NCI-H1048 (cell line): ENCODE data around the gene GUCY1B1.

Experiments used
- DNase-seq: peaks from one replicate; lab custom pipeline; 2025; lab: John Stamatoyannopoulos, UW

GUCY1B1 gene

GRCh38 chr4:155799794-155800123 lies 40.9 kb downstream of the GUCY1B1 start:
- DNase-seq = no peak

- no peak for DNase-seq
Observed at GRCh38 chr4:155800685-155801343, 42.0 kb downstream of the GUCY1B1 start.

- DNase-seq = no peak
Observed at GRCh38 chr4:155802190-155802959, 43.6 kb downstream of the GUCY1B1 start.

- DNase-seq = no peak
Observed at GRCh38 chr4:155805016-155805415, 46.2 kb downstream of the GUCY1B1 start.

GRCh38 chr4:155807021-155807420 lies 48.2 kb downstream of the GUCY1B1 start:
- DNase-seq = no peak

- DNase-seq = peak; percentile 80
Observed at GRCh38 chr4:155809835-155810234, 51.0 kb downstream of the GUCY1B1 start.

GRCh38 chr4:155811083-155811482 lies 52.3 kb downstream of the GUCY1B1 start:
- no peak for DNase-seq

GRCh38 chr4:155818639-155819038 lies 59.8 kb downstream of the GUCY1B1 start:
- no peak for DNase-seq

GRCh38 chr4:155819066-155819465 lies 60.2 kb downstream of the GUCY1B1 start:
- DNase-seq = no peak

- DNase-seq = no peak
Observed at GRCh38 chr4:155820887-155821518, 62.2 kb downstream of the GUCY1B1 start.

- no peak for DNase-seq
Observed at GRCh38 chr4:155822572-155822971, 63.8 kb downstream of the GUCY1B1 start.

GRCh38 chr4:155828628-155829027 lies 69.8 kb downstream of the GUCY1B1 start:
- DNase-seq = no peak

- no peak for DNase-seq
Observed at GRCh38 chr4:155832664-155833063, 73.8 kb downstream of the GUCY1B1 start.

- DNase-seq = no peak
Observed at GRCh38 chr4:155837203-155837796, 78.5 kb downstream of the GUCY1B1 start.

GRCh38 chr4:155842080-155842479 lies 83.3 kb downstream of the GUCY1B1 start:
- no peak for DNase-seq

GRCh38 chr4:155846929-155847328 lies 88.1 kb downstream of the GUCY1B1 start:
- no peak for DNase-seq

- no peak for DNase-seq
Observed at GRCh38 chr4:155849042-155849441, 90.2 kb downstream of the GUCY1B1 start.

- DNase-seq = no peak
Observed at GRCh38 chr4:155853189-155853588, 94.4 kb downstream of the GUCY1B1 start.

- DNase-seq = no peak
Observed at GRCh38 chr4:155854582-155855226, 95.9 kb downstream of the GUCY1B1 start.

- DNase-seq = no peak
Observed at GRCh38 chr4:155855897-155856296, 97.1 kb downstream of the GUCY1B1 start.
